Nephron progenitor cell (in vitro differentiated cells): ENCODE results near the gene DCHS2.

ENCODE experiments used
- DNase-seq: peaks from one replicate; pipeline ENCODE4 v3.0.0; 2021
- H3K27ac Mint-ChIP-seq: 2 replicates; pipeline ENCODE4 v1.8.0; 2021; ENCODE audit warnings: mild to moderate bottlenecking, moderate library complexity, mixed read lengths
- H3K27me3 Mint-ChIP-seq: 2 replicates; pipeline ENCODE4 v1.8.0; 2021; ENCODE audit warnings: mild to moderate bottlenecking, low read depth, mixed read lengths; ENCODE audit not compliant: poor library complexity
- H3K36me3 Mint-ChIP-seq: 2 replicates; pipeline ENCODE4 v1.8.0; 2021; ENCODE audit warnings: low read depth, mixed read lengths
- H3K4me1 Mint-ChIP-seq: 2 replicates; pipeline ENCODE4 v1.8.0; 2021; ENCODE audit warnings: mixed read lengths
- H3K4me3 Mint-ChIP-seq: 2 replicates; pipeline ENCODE4 v1.8.0; 2021; ENCODE audit warnings: mild to moderate bottlenecking, moderate library complexity, mixed read lengths
- H3K9me3 Mint-ChIP-seq: 2 replicates; pipeline ENCODE4 v1.8.0; 2021; ENCODE audit warnings: mild to moderate bottlenecking, moderate library complexity, mixed read lengths
- TF ChIP-seq, protein P1 (sequence below): fragments of 200-600 bp; sonication (generic); IDR thresholded peaks from 2 replicates; pipeline ENCODE4 v1.5.0; 2021; ENCODE audit warnings: antibody characterized with exemption

DCHS2 gene

DNA sequence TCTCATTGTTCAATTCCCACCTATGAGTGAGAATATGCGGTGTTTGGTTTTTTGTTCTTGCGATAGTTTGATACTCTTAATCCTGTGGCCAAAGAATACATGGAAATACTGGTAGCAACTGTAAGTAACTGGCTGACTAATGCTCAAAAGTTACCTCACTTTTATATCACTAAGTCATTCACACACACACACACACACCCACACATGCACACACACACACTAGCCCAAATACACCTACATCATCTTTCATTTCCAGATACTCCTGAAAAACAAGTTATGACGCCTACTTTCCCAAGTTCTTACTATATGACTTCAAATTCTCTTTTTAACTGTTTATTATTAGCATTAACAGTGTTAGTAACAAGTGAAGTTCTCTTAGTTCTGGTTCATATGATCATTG is 101.3 kb downstream of the DCHS2 start:
- Mint-ChIP-seq H3K9me3 (no peaks in the 10 kb centered on the region), H3K4me1 (no peaks in the 10 kb centered on the region), H3K4me3 (no peak overlapping the region), H3K27ac (no peak overlapping the region), H3K27me3 (peaks cover 7% of the 10 kb centered on the region), H3K36me3 (no peaks in the 10 kb centered on the region)
- DNase-seq: no peak
- TF ChIP-seq, protein P1, sequence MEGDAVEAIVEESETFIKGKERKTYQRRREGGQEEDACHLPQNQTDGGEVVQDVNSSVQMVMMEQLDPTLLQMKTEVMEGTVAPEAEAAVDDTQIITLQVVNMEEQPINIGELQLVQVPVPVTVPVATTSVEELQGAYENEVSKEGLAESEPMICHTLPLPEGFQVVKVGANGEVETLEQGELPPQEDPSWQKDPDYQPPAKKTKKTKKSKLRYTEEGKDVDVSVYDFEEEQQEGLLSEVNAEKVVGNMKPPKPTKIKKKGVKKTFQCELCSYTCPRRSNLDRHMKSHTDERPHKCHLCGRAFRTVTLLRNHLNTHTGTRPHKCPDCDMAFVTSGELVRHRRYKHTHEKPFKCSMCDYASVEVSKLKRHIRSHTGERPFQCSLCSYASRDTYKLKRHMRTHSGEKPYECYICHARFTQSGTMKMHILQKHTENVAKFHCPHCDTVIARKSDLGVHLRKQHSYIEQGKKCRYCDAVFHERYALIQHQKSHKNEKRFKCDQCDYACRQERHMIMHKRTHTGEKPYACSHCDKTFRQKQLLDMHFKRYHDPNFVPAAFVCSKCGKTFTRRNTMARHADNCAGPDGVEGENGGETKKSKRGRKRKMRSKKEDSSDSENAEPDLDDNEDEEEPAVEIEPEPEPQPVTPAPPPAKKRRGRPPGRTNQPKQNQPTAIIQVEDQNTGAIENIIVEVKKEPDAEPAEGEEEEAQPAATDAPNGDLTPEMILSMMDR: no peak

DNA sequence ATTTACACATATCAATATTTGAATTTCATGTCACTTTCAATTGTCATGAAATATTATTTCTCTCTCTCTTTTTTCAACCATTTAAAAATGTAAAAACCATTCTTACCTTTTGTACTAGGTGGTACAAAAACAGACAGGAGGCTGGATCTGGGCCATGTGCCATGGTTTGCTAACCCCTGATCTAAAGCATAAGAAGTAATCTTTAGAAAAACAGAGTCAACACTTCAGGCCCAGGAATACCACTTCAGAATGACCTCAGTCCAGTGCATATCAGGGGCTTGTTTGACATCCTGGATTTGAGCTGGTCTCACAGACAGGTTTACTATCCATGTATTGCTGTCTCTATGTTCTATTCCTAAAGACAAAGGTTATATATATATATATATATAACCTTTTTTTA is 102.5 kb downstream of the DCHS2 start:
- TF ChIP-seq, protein P1: no peak
- Mint-ChIP-seq H3K9me3 (no peaks in the 10 kb centered on the region), H3K36me3 (no peaks in the 10 kb centered on the region), H3K4me1 (no peaks in the 10 kb centered on the region), H3K4me3 (no peak overlapping the region), H3K27me3 (peaks cover 12% of the 10 kb centered on the region), H3K27ac (no peak overlapping the region)
- DNase-seq: no peak

DNA sequence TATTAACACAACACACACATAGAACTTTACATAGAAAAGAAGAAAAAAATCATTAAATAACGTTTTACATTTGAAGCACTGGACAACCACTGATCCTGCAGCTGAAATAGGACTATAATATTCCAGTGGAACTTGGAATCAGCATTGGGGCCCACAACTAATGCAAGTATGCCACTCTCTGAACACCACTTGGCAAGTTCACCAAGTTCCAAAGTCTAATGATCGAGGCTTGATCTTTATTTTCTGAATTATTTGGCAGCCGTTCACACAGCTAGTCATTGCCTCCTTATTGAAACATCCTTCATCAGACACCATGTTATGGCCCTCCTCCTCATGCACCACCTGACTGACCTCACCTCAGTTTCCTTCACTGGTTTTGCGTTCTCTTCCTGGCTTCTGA is 107.6 kb downstream of the DCHS2 start:
- Mint-ChIP-seq H3K36me3 (no peaks in the 10 kb centered on the region), H3K27ac (no peak overlapping the region), H3K4me3 (no peak overlapping the region), H3K4me1 (no peaks in the 10 kb centered on the region), H3K9me3 (no peaks in the 10 kb centered on the region), H3K27me3 (peaks cover 11% of the 10 kb centered on the region)
- TF ChIP-seq, protein P1: no peak
- no peak for DNase-seq

DNA sequence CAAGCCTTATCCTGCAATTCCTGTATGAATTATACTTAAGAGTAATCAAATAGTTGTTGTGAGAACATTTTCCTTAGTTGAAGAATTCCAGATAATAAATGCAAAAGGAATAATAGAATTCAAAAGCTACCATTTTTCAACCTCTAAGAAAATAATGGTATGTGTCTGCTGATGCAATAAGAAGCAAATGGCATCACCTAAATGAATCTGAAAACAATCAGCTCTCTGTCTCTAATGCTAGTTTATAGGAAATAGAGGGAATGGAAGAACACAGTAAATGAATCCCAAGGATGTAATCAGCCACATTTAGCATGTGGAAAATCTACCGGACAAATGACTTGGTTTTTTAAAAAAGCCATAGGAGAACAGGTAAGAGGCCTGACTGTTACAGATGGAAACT is 115.1 kb downstream of the DCHS2 start:
- no peak for DNase-seq
- Mint-ChIP-seq H3K27ac (no peak overlapping the region), H3K27me3 (peaks cover 6% of the 10 kb centered on the region), H3K4me3 (no peak overlapping the region), H3K9me3 (no peaks in the 10 kb centered on the region), H3K4me1 (no peaks in the 10 kb centered on the region), H3K36me3 (no peaks in the 10 kb centered on the region)
- TF ChIP-seq, protein P1: no peak

DNA sequence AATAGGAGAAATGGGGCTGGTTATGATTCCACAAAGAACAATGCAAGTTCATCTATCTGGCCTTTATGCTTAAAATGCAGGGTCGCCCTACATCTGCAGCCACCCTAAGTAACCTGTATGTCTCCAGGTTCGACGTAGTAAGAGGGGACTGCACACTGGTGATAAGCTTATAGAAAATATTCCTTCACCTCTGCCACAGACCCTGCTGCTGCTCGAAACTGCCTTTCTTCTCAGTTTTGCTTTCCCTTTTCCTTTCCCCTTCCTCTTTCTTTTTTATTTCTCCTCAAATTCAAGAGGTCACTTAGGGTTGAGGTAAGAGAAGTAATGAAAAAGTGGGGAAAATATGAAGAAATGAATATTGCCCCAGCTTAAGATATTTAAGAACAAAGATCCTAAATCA is 123.5 kb downstream of the DCHS2 start:
- TF ChIP-seq, protein P1: no peak
- Mint-ChIP-seq H3K27me3 (peaks cover 12% of the 10 kb centered on the region), H3K27ac (no peak overlapping the region), H3K4me1 (no peaks in the 10 kb centered on the region), H3K9me3 (no peaks in the 10 kb centered on the region), H3K36me3 (no peaks in the 10 kb centered on the region), H3K4me3 (no peak overlapping the region)
- DNase-seq: no peak

GRCh38 chr4:154367659-154368058 is 123.9 kb downstream of the DCHS2 start:
- TF ChIP-seq, protein P1: no peak
- Mint-ChIP-seq H3K27me3 (peaks cover 12% of the 10 kb centered on the region), H3K36me3 (no peaks in the 10 kb centered on the region), H3K4me1 (no peaks in the 10 kb centered on the region), H3K27ac (no peak overlapping the region), H3K4me3 (no peak overlapping the region), H3K9me3 (no peaks in the 10 kb centered on the region)
- DNase-seq: no peak
